WTC11 (cell line): ENCODE measurements around the gene SLCO1B1. TPM values are rescaled to one million over a fixed set of nuclear protein-coding genes. Genes with fewer than 3 reads are reported as not detected.

Experiments
- ATAC-seq: fragments of 200-7000 bp; cut with Tn5 transposase; 2 replicates; pipeline ENCODE4 v1.10.0; 2021; ENCODE audit warnings: mild to moderate bottlenecking, moderate library complexity
- CTCF ChIA-PET: fragments of 300-600 bp; sonication (Branson Sonifier 250); formaldehyde crosslinking; loops from one replicate; lab custom pipeline; 2021; ENCODE audit warnings: antibody characterized with exemption; lab: Charles Lee
- POLR2A ChIA-PET: fragments of 350-600 bp; sonication (Branson Sonifier 250); formaldehyde crosslinking; loops from one replicate; lab custom pipeline; 2021; ENCODE audit warnings: antibody characterized with exemption; lab: Charles Lee
- DNase-seq: peaks from one replicate; pipeline ENCODE4 v3.0.0; 2021; ENCODE audit warnings: low spot score
- H3K27ac Mint-ChIP-seq: 2 replicates; pipeline ENCODE4 v1.8.0; 2021; ENCODE audit warnings: mixed read lengths
- H3K27me3 Mint-ChIP-seq: 2 replicates; pipeline ENCODE4 v1.8.0; 2021; ENCODE audit warnings: low read depth, mild to moderate bottlenecking, moderate library complexity, mixed read lengths
- H3K36me3 Mint-ChIP-seq: 2 replicates; pipeline ENCODE4 v1.8.0; 2021; ENCODE audit warnings: mixed read lengths
- H3K4me1 Mint-ChIP-seq: 2 replicates; pipeline ENCODE4 v1.8.0; 2022; ENCODE audit warnings: mixed read lengths
- H3K4me3 Mint-ChIP-seq: 2 replicates; pipeline ENCODE4 v1.8.0; 2021; ENCODE audit warnings: mild to moderate bottlenecking, moderate library complexity, mixed read lengths
- H3K9me3 Mint-ChIP-seq: 2 replicates; pipeline ENCODE4 v1.8.0; 2021; ENCODE audit warnings: mixed read lengths
- ATF6 ChIP-seq: sonication (generic); formaldehyde crosslinking; IDR thresholded peaks from 2 replicates; pipeline ENCODE4 v1.8.1; 2023; ENCODE audit warnings: mild to moderate bottlenecking, missing genetic modification reagents
- CDX4 ChIP-seq: fragments of 250-450 bp; sonication (Bioruptor Pico); IDR thresholded peaks from 2 replicates; pipeline ENCODE4 v1.9.0; 2021; ENCODE audit warnings: moderate library complexity, mild to moderate bottlenecking, inconsistent platforms, borderline replicate concordance
- CREM ChIP-seq: sonication (generic); formaldehyde crosslinking; IDR thresholded peaks from 2 replicates; pipeline ENCODE4 v1.8.1; 2022; ENCODE audit warnings: mild to moderate bottlenecking, missing genetic modification reagents, moderate library complexity
- CTCF ChIP-seq: fragments of 200-600 bp; IDR thresholded peaks from 2 replicates; pipeline ENCODE4 v1.8.0; 2022; ENCODE audit warnings: antibody characterized with exemption
- ETV6 ChIP-seq: sonication (generic); formaldehyde crosslinking; IDR thresholded peaks from 2 replicates; pipeline ENCODE4 v1.8.1; 2022; ENCODE audit warnings: mild to moderate bottlenecking, missing genetic modification reagents
- HMGXB4 ChIP-seq: sonication (generic); formaldehyde crosslinking; IDR thresholded peaks from 2 replicates; pipeline ENCODE4 v1.8.1; 2023; ENCODE audit warnings: mild to moderate bottlenecking, moderate library complexity, missing genetic modification reagents
- NFE2L1 ChIP-seq: sonication (generic); formaldehyde crosslinking; IDR thresholded peaks from 2 replicates; pipeline ENCODE4 v1.8.1; 2023; ENCODE audit warnings: missing genetic modification reagents
- PREB ChIP-seq: sonication (generic); formaldehyde crosslinking; IDR thresholded peaks from 2 replicates; pipeline ENCODE4 v1.8.1; 2022; ENCODE audit warnings: mild to moderate bottlenecking, missing genetic modification reagents, moderate library complexity, borderline replicate concordance
- RORB ChIP-seq: fragments of 250-450 bp; sonication (Bioruptor Pico); IDR thresholded peaks from 2 replicates; pipeline ENCODE4 v1.9.0; 2021; ENCODE audit warnings: mild to moderate bottlenecking
- ZBTB43 ChIP-seq: sonication (generic); formaldehyde crosslinking; IDR thresholded peaks from 2 replicates; pipeline ENCODE4 v1.8.1; 2023; ENCODE audit warnings: mild to moderate bottlenecking, missing genetic modification reagents
- ZNF281 ChIP-seq: sonication (generic); formaldehyde crosslinking; IDR thresholded peaks from 2 replicates; pipeline ENCODE4 v1.8.0; 2023; ENCODE audit warnings: mild to moderate bottlenecking, missing genetic modification reagents
- ZNF317 ChIP-seq: sonication (generic); formaldehyde crosslinking; IDR thresholded peaks from 2 replicates; pipeline ENCODE4 v1.8.1; 2023; ENCODE audit warnings: low read depth, mild to moderate bottlenecking, moderate library complexity, missing genetic modification reagents, borderline replicate concordance
- ZNF671 ChIP-seq: fragments of 250-450 bp; sonication (Bioruptor Pico); IDR thresholded peaks from 2 replicates; pipeline ENCODE4 v1.8.0; 2021; ENCODE audit warnings: mild to moderate bottlenecking
- total RNA-seq: library from RNA; stranded (reverse); gene quantifications from 3 replicates; pipeline ENCODE4 v1.2.3, GENCODE V29; 2021

The SLCO1B1 gene
- total RNA-seq, 1 experiment from 2014 or later, result 0.52 TPM

- H3K4me1 Mint-ChIP-seq, result peaks cover 5% of the 10 kb centered on the region
- ATAC-seq (no peak), DNase-seq (no peak)
- H3K27me3 Mint-ChIP-seq, result no peaks in the 10 kb centered on the region
- peaks cover 6% of the 10 kb centered on the region for H3K9me3 Mint-ChIP-seq
- no peak overlapping the region for H3K27ac Mint-ChIP-seq
- no peak for TF ChIP-seq ZNF281 (CRISPR knock-in tag)
- no peak for TF ChIP-seq ATF6 (CRISPR knock-in tag)
- TF ChIP-seq CDX4 (CRISPR knock-in tag), result no peak
- no peak for TF ChIP-seq ZNF317 (CRISPR knock-in tag)
- no peak for TF ChIP-seq RORB
- no peak for TF ChIP-seq ETV6
- TF ChIP-seq NFE2L1 (CRISPR knock-in tag), result no peak
- no peak for TF ChIP-seq ZNF671 (CRISPR knock-in tag)
- no peak for TF ChIP-seq CREM (CRISPR knock-in tag)
- no peak for TF ChIP-seq PREB (CRISPR knock-in tag)
- TF ChIP-seq HMGXB4, result no peak
- H3K4me3 Mint-ChIP-seq, result no peak overlapping the region
- ChIA-PET CTCF (interaction anchor here (0.7 to 1.1 kb wide), 2 partner anchors 99 to 163 kb away, joined by 3 read pairs; no protein-coding TSS in a partner anchor), POLR2A (no interaction called here)
- H3K36me3 Mint-ChIP-seq, result no peaks in the 10 kb centered on the region
These were observed 34.1 kb downstream of the SLCO1B1 start for GRCh38 chr12:21165048-21165447.

- POLR2A ChIA-PET, result no interaction called here
- DNase-seq (peak; percentile 88), ATAC-seq (peak; percentile 96)
- Mint-ChIP-seq H3K9me3 (no peaks in the 10 kb centered on the region), H3K36me3 (no peaks in the 10 kb centered on the region), H3K4me3 (no peak overlapping the region), H3K4me1 (peaks cover 21% of the 10 kb centered on the region), H3K27ac (no peak overlapping the region), H3K27me3 (no peaks in the 10 kb centered on the region)
- CTCF ChIA-PET, result no interaction called here
- TF ChIP-seq CTCF (peak; percentile 75), ZBTB43 (CRISPR knock-in tag) (no peak)
These were observed 39.0 kb downstream of the SLCO1B1 start for GRCh38 chr12:21169878-21170472.
